Muscle layer of colon (tissue), 2 donors: Measurements from ENCODE around the gene WIPF1.

Experiments used
- H3K27ac ChIP-seq: one replicate; pipeline ENCODE4 v1.7.0; 2013; ENCODE audit warnings: low read depth, mild to moderate bottlenecking, low read length, moderate library complexity
- H3K27me3 ChIP-seq, 2 donors: one replicate each; pipeline ENCODE4 v1.7.0; 2013; ENCODE audit warnings: low read length in 2 of 2, mild to moderate bottlenecking in 2 of 2; ENCODE audit not compliant: insufficient read depth in 2 of 2, control insufficient read depth in 1 of 2
- H3K36me3 ChIP-seq: one replicate; pipeline ENCODE4 v1.7.0; 2013; ENCODE audit warnings: mild to moderate bottlenecking, low read length; ENCODE audit not compliant: insufficient read depth
- H3K4me1 ChIP-seq: one replicate; pipeline ENCODE4 v1.7.0; 2013; ENCODE audit warnings: mild to moderate bottlenecking, low read length; ENCODE audit not compliant: insufficient read depth
- H3K4me3 ChIP-seq, 2 donors: one replicate each; pipeline ENCODE4 v1.7.0; 2013; ENCODE audit warnings: low read length in 2 of 2, low read depth in 1 of 2, mild to moderate bottlenecking in 1 of 2, moderate library complexity in 1 of 2
- H3K9ac ChIP-seq: one replicate; pipeline ENCODE4 v1.7.0; 2013; ENCODE audit warnings: low read length
- H3K9me3 ChIP-seq: one replicate; pipeline ENCODE4 v1.7.0; 2013; ENCODE audit warnings: mild to moderate bottlenecking, low read length
- donor health status: abdominal sarcoma.
- donor health status: Adenocarcinoma of cecum.

Gene WIPF1

GRCh38 chr2:174585146-174585545, 12.5 kb downstream of the WIPF1 start:
- H3K4me1 ChIP-seq: peaks cover 24% of the 10 kb centered on the region
- no peak overlapping the region for H3K4me3 ChIP-seq
- H3K9ac ChIP-seq: no peak overlapping the region
- no peaks in the 10 kb centered on the region for H3K27me3 ChIP-seq
- no peak overlapping the region for H3K27ac ChIP-seq
- H3K9me3 ChIP-seq: no peaks in the 10 kb centered on the region
- peaks cover 28% of the 10 kb centered on the region for H3K36me3 ChIP-seq

GRCh38 chr2:174581491-174581890, 16.1 kb downstream of the WIPF1 start:
- Histone ChIP-seq H3K9me3 (no peaks in the 10 kb centered on the region), H3K27ac (no peak overlapping the region), H3K36me3 (peaks cover 34% of the 10 kb centered on the region), H3K4me3 (no peak overlapping the region), H3K9ac (no peak overlapping the region), H3K27me3 (no peaks in the 10 kb centered on the region), H3K4me1 (peaks cover 12% of the 10 kb centered on the region)

DNA sequence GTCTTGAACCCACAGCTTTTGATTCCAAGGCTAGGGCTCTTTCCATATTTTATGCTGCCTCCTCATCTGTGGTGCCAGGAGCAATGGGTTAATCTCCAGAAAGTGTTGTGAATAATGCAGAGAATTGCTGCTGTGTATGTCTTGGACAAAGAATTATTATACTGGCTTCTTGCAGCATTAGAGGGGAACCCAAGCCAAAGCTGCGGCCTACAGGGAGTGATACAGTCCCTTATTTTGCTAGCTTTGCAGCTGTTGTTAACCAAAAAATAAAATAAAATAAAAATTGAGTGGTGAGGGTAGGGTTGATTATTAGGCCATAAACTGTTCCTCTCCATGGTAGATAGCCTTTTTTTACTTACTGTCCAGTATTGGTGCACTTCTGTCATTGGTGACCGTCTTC, 16.7 kb downstream of the WIPF1 start:
- H3K4me3 ChIP-seq: no peak overlapping the region
- H3K9ac ChIP-seq: no peak overlapping the region
- no peak overlapping the region for H3K27ac ChIP-seq
- peaks cover 34% of the 10 kb centered on the region for H3K36me3 ChIP-seq
- H3K4me1 ChIP-seq: peaks cover 10% of the 10 kb centered on the region
- H3K27me3 ChIP-seq: no peaks in the 10 kb centered on the region
- H3K9me3 ChIP-seq: no peaks in the 10 kb centered on the region

GRCh38 chr2:174577967-174578589, 19.5 kb downstream of the WIPF1 start:
- peaks cover 26% of the 10 kb centered on the region for H3K36me3 ChIP-seq
- H3K9me3 ChIP-seq: no peaks in the 10 kb centered on the region
- no peak overlapping the region for H3K4me3 ChIP-seq
- H3K9ac ChIP-seq: no peak overlapping the region
- H3K4me1 ChIP-seq: peaks cover 21% of the 10 kb centered on the region
- H3K27me3 ChIP-seq: no peaks in the 10 kb centered on the region
- no peak overlapping the region for H3K27ac ChIP-seq

GRCh38 chr2:174575124-174575776, 22.4 kb downstream of the WIPF1 start:
- no peak overlapping the region for H3K9ac ChIP-seq
- H3K27me3 ChIP-seq: no peaks in the 10 kb centered on the region
- no peak overlapping the region for H3K27ac ChIP-seq
- H3K36me3 ChIP-seq: peaks cover 31% of the 10 kb centered on the region
- H3K4me3 ChIP-seq: no peak overlapping the region
- no peaks in the 10 kb centered on the region for H3K9me3 ChIP-seq
- H3K4me1 ChIP-seq: peaks cover 14% of the 10 kb centered on the region

GRCh38 chr2:174574657-174575056, 22.9 kb downstream of the WIPF1 start:
- Histone ChIP-seq H3K27me3 (no peaks in the 10 kb centered on the region), H3K4me1 (peaks cover 14% of the 10 kb centered on the region), H3K27ac (no peak overlapping the region), H3K36me3 (peaks cover 28% of the 10 kb centered on the region), H3K9ac (no peak overlapping the region), H3K4me3 (no peak overlapping the region), H3K9me3 (no peaks in the 10 kb centered on the region)

- H3K36me3 ChIP-seq: peaks cover 28% of the 10 kb centered on the region
- no peaks in the 10 kb centered on the region for H3K27me3 ChIP-seq
- H3K4me3 ChIP-seq: no peak overlapping the region
- H3K9me3 ChIP-seq: no peaks in the 10 kb centered on the region
- H3K4me1 ChIP-seq: peaks cover 14% of the 10 kb centered on the region
- no peak overlapping the region for H3K27ac ChIP-seq
- no peak overlapping the region for H3K9ac ChIP-seq
These were observed 24.0 kb downstream of the WIPF1 start for GRCh38 chr2:174573621-174574081.

- Histone ChIP-seq H3K4me1 (peaks cover 14% of the 10 kb centered on the region), H3K4me3 (no peak overlapping the region), H3K27me3 (no peaks in the 10 kb centered on the region), H3K9ac (no peak overlapping the region), H3K27ac (no peak overlapping the region), H3K36me3 (peaks cover 36% of the 10 kb centered on the region), H3K9me3 (no peaks in the 10 kb centered on the region)
These were observed 25.0 kb downstream of the WIPF1 start for GRCh38 chr2:174572556-174572955.

- Histone ChIP-seq H3K27ac (no peak overlapping the region), H3K9ac (no peak overlapping the region), H3K27me3 (no peaks in the 10 kb centered on the region), H3K4me1 (peaks cover 14% of the 10 kb centered on the region), H3K4me3 (no peak overlapping the region), H3K9me3 (no peaks in the 10 kb centered on the region), H3K36me3 (peaks cover 41% of the 10 kb centered on the region)
These were observed 25.8 kb downstream of the WIPF1 start for GRCh38 chr2:174571669-174572323.

DNA sequence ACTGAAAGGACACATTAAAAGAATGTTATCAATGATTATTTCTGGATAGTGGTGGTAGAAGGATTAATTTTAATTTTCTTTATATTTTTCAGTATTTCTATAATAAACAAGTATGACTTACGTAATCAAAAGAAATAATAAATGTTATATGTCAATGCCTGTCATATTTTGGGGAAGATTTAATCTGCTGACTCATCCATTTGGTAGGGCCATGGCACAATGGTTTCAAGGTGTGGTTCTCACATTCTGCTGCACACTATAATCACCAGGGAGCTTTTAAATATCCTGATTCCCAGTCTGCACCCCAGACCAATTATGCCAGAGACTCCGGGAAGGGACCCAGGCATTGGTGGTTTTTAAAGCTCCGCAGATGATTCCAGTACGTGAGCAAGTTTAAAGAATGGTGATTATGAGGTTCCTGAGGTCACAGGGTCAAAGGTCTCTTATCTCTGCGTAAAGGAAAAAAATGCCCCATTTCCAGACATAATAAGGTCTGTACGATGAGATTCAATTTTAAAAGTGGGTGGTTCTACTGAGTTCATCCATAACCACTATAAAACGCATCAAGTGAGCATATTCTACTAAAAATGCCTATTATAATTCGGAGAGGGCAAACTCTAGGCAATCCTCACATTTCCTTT, 27.2 kb downstream of the WIPF1 start:
- H3K36me3 ChIP-seq: peaks cover 48% of the 10 kb centered on the region
- H3K4me1 ChIP-seq: peaks cover 14% of the 10 kb centered on the region
- H3K4me3 ChIP-seq: no peak overlapping the region
- no peaks in the 10 kb centered on the region for H3K27me3 ChIP-seq
- H3K27ac ChIP-seq: no peak overlapping the region
- no peaks in the 10 kb centered on the region for H3K9me3 ChIP-seq
- no peak overlapping the region for H3K9ac ChIP-seq

DNA sequence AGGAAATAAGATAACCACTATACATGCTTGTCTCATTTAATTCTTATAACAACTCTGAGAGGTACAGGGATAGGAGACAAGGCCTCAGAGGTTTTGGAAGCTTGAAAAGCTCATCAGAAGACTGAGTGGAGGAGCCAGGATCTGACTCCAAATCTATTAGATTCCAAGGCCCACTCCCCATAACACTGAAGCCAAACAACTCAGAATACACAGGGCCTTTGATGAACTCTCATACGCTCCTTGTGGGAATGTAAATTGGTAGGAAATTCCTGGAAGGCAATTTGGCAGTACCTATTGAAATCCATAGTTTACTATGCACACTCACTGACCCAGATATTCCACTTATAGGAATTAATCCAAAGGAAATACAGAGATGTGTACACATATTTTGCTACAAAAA, 27.9 kb downstream of the WIPF1 start:
- H3K9ac ChIP-seq: no peak overlapping the region
- no peak overlapping the region for H3K4me3 ChIP-seq
- no peak overlapping the region for H3K27ac ChIP-seq
- H3K27me3 ChIP-seq: no peaks in the 10 kb centered on the region
- no peaks in the 10 kb centered on the region for H3K9me3 ChIP-seq
- H3K36me3 ChIP-seq: peaks cover 50% of the 10 kb centered on the region
- H3K4me1 ChIP-seq: peaks cover 10% of the 10 kb centered on the region
